K562 (cell line): Measurements from ENCODE around the gene MRTFB. TPM values are rescaled to one million over a fixed set of nuclear protein-coding genes. Genes with fewer than 3 reads are reported as not detected.

Experiments used
- ATAC-seq: fragments of 200-7000 bp; cut with Tn5 transposase; 3 replicates; pipeline ENCODE4 v1.9.1; 2020; ENCODE audit warnings: moderate library complexity
- BruUV-seq: library from RNA; stranded (reverse); fragments of 400-500 nt; replicated peaks from 2 replicates; lab custom pipeline; 2021; lab: Mats Ljungman, UMichigan
- CTCF ChIA-PET: fragments of 300-600 bp; formaldehyde crosslinking; extraction: SDS; loops from one replicate; lab custom pipeline; 2021; ENCODE audit warnings: low intra/inter-chr PET ratio; lab: Yijun Ruan, JAX
- POLR2A ChIA-PET: fragments of 300-600, 350-650 bp; sonication (Branson Sonifier 250); formaldehyde crosslinking; extraction: SDS; loops from one replicate; lab custom pipeline; 2021; ENCODE audit warnings: antibody characterized with exemption, inconsistent platforms; lab: Yijun Ruan, JAX
- DNase-seq, 4 experiments: peaks; one replicate each; pipeline versions ENCODE4 v3.0.0 to v3.0.0-alpha.2; 2011 to 2018; ENCODE audit warnings: low spot score in 3 of 4, mixed read lengths in 3 of 4; ENCODE audit errors: extremely low read depth in 1 of 4
- FAIRE-seq: peaks from 2 replicates; lab custom pipeline; 2011; peaks lifted over from hg19 to GRCh38; lab: Jason Lieb, UNC
- H2AFZ ChIP-seq: 2 replicates; pipeline ENCODE4 v1.6.0; 2011; ENCODE audit warnings: low read depth, low read length, control low read depth, inconsistent platforms
- H3K27ac ChIP-seq: fragments of 200-600 bp; 3 replicates; pipeline ENCODE4 v1.8.0; 2011; ENCODE audit warnings: low read depth, mild to moderate bottlenecking, control low read depth, inconsistent platforms, low read length, moderate library complexity, mixed read lengths; ENCODE audit errors: extremely low read depth
- H3K27me3 ChIP-seq, 2 experiments: fragments of 300-600 bp in 1 of 2; 2 replicates in 1 of 2; 3 replicates in 1 of 2; pipeline versions ENCODE4 v1.6.0 to v1.8.0; 2011; ENCODE audit warnings: inconsistent platforms in 2 of 2, low read length in 2 of 2, mild to moderate bottlenecking in 1 of 2, mixed read lengths in 1 of 2, moderate library complexity in 1 of 2; ENCODE audit not compliant: control insufficient read depth in 2 of 2, insufficient read depth in 2 of 2
- H3K36me3 ChIP-seq: fragments of 300-600 bp; 3 replicates; pipeline ENCODE4 v1.8.0; 2011; ENCODE audit warnings: mild to moderate bottlenecking, low read length, inconsistent platforms; ENCODE audit not compliant: control insufficient read depth, insufficient read depth
- H3K4me1 ChIP-seq, 2 experiments: fragments of 200-600 bp in 1 of 2; replicated peaks in 1 of 2; 2 replicates in 1 of 2; 3 replicates in 1 of 2; pipeline versions ENCODE4 v1.5.1 to v1.8.0; 2011; ENCODE audit warnings: inconsistent platforms in 2 of 2, low read length in 2 of 2, mild to moderate bottlenecking in 1 of 2, mixed read lengths in 1 of 2, moderate library complexity in 1 of 2; ENCODE audit not compliant: control insufficient read depth in 2 of 2, insufficient read depth in 2 of 2
- H3K4me2 ChIP-seq: 2 replicates; pipeline ENCODE4 v1.6.1; 2011; ENCODE audit warnings: low read length, control low read depth, inconsistent platforms, mixed read lengths; ENCODE audit not compliant: insufficient read depth
- H3K4me3 ChIP-seq: fragments of 200-600 bp; sonication (generic), shearing (Covaris generic); 2 replicates; pipeline ENCODE4 v1.5.1; 2016; ENCODE audit warnings: control low read depth, inconsistent platforms
- H3K79me2 ChIP-seq: fragments of 200-600 bp; 3 replicates; pipeline ENCODE4 v1.8.0; 2011; ENCODE audit warnings: low read length, inconsistent platforms; ENCODE audit not compliant: control insufficient read depth, insufficient read depth
- H3K9ac ChIP-seq, 2 experiments: 2 replicates each; pipeline versions ENCODE4 v1.6.0 to v1.6.1; 2011; ENCODE audit warnings: low read depth in 2 of 2, low read length in 2 of 2, control low read depth in 1 of 2, inconsistent platforms in 1 of 2, mild to moderate bottlenecking in 1 of 2, mixed read lengths in 1 of 2; ENCODE audit not compliant: insufficient read depth in 1 of 2
- H3K9me1 ChIP-seq: one replicate; pipeline ENCODE4 v1.6.0; 2011; ENCODE audit warnings: inconsistent platforms, mild to moderate bottlenecking, low read length, moderate library complexity; ENCODE audit not compliant: control insufficient read depth, insufficient read depth
- H3K9me3 ChIP-seq: replicated peaks from 2 replicates; pipeline ENCODE4 v1.5.1; 2011; ENCODE audit warnings: low read depth, low read length, inconsistent platforms; ENCODE audit not compliant: control insufficient read depth, insufficient read depth
- H4K20me1 ChIP-seq: replicated peaks from 2 replicates; pipeline ENCODE4 v1.6.1; 2011; ENCODE audit warnings: low read length, inconsistent platforms, mixed read lengths; ENCODE audit not compliant: control insufficient read depth, insufficient read depth
- CC2D1A ChIP-seq: fragments of 450-650 bp; IDR thresholded peaks from 2 replicates; pipeline ENCODE4 v1.6.1; 2017; ENCODE audit warnings: mild to moderate bottlenecking
- GABPA ChIP-seq: fragments of 200-800 bp; sonication (Bioruptor generic); conservative IDR thresholded peaks from 2 replicates; pipeline ENCODE4 v1.6.1; 2016; ENCODE audit warnings: low read depth, missing genetic modification characterization, missing compliant biosample characterization
- HNRNPL ChIP-seq: fragments of 200-400 bp; formaldehyde crosslinking; IDR thresholded peaks from 2 replicates; pipeline ENCODE4 v1.6.1; 2017; ENCODE audit warnings: low read depth, mild to moderate bottlenecking, low read length
- KDM2B ChIP-seq: fragments of 250-450 bp; sonication (Bioruptor Pico); IDR thresholded peaks from 2 replicates; pipeline ENCODE4 v1.8.0; 2021; ENCODE audit warnings: mild to moderate bottlenecking, moderate library complexity
- MIER1 ChIP-seq: fragments of 450-650 bp; IDR thresholded peaks from 2 replicates; pipeline ENCODE4 v1.6.1; 2016; ENCODE audit warnings: antibody characterized with exemption, mild to moderate bottlenecking, low read depth
- PRMT5 ChIP-seq: sonication (generic); formaldehyde crosslinking; IDR thresholded peaks from 2 replicates; pipeline ENCODE4 v1.5.0; 2020; ENCODE audit warnings: missing genetic modification reagents
- RFX7 ChIP-seq: fragments of 250-450 bp; sonication (Bioruptor Pico); IDR thresholded peaks from 2 replicates; pipeline ENCODE4 v1.5.1; 2021; ENCODE audit warnings: mild to moderate bottlenecking
- SIX5 ChIP-seq, 2 experiments: IDR thresholded peaks; 2 replicates each; pipeline ENCODE4 v1.6.1; 2011; ENCODE audit warnings: low read length in 2 of 2, borderline replicate concordance in 1 of 2, low read depth in 1 of 2, mild to moderate bottlenecking in 1 of 2, moderate library complexity in 1 of 2; ENCODE audit not compliant: insufficient read depth in 1 of 2
- SMAD3 ChIP-seq: fragments of 450-650 bp; formaldehyde crosslinking; conservative IDR thresholded peaks from 2 replicates; pipeline ENCODE4 v1.4.0; 2020; ENCODE audit warnings: mild to moderate bottlenecking
- SNRNP70 ChIP-seq: fragments of 200-400 bp; formaldehyde crosslinking; optimal IDR thresholded peaks from 2 replicates; pipeline ENCODE3; 2017; ENCODE audit warnings: low read depth, low read length
- TSC22D4 ChIP-seq: fragments of 450-650 bp; IDR thresholded peaks from 2 replicates; pipeline ENCODE4 v1.6.1; 2016; ENCODE audit warnings: missing genetic modification characterization, missing biosample characterization, control low read depth
- ZFP91 ChIP-seq: sonication (generic); formaldehyde crosslinking; IDR thresholded peaks from 2 replicates; pipeline ENCODE4 v1.8.0; 2022; ENCODE audit warnings: mild to moderate bottlenecking, missing genetic modification reagents
- ZNF277 ChIP-seq: fragments of 250-450 bp; sonication (Bioruptor Pico); IDR thresholded peaks from 2 replicates; pipeline ENCODE4 v1.8.0; 2022; ENCODE audit warnings: inconsistent platforms, mild to moderate bottlenecking, moderate library complexity, borderline replicate concordance
- ZNF507 ChIP-seq: conservative IDR thresholded peaks from 2 replicates; pipeline ENCODE4 v1.6.1; 2017; ENCODE audit warnings: missing genetic modification characterization, missing compliant biosample characterization
- ZNF778 ChIP-seq: fragments of 450-650 bp; formaldehyde crosslinking; IDR thresholded peaks from 2 replicates; pipeline ENCODE4 v1.4.0; 2020; ENCODE audit warnings: mild to moderate bottlenecking, moderate library complexity
- WGBS: fragments of 100-300 bp; shearing (Covaris generic); methylation state at CpG from one replicate; pipeline ENCODE4 v1.1.6; 2016; ENCODE audit warnings: low coverage, mixed read lengths; ENCODE audit not compliant: insufficient coverage; ENCODE audit errors: missing lambda C conversion rate; 5-methylcytosine and 5-hydroxymethylcytosine counted together
- in situ Hi-C: fragments of 300-500 bp; cut with MboI; formaldehyde crosslinking; loops from 4 replicates; pipeline ENCODE4 v1.15.0; 2018; ENCODE audit warnings: inconsistent platforms, mixed read lengths
- intact Hi-C: fragments of 100-400 bp; cut with micrococcal nuclease; formaldehyde crosslinking; loops from 2 replicates; pipeline ENCODE4 v1.14.2; 2022
- polyA plus RNA-seq, 8 experiments: library from polyadenylated mRNA; depleted of rRNA in 4 of 8; stranded (reverse) in 5 of 8; unstranded in 3 of 8; fragments of >200 nt; fragmentation: Nextera tagmentation in 2 of 8; fragmentation: Illumina TruSeq in 1 of 8; extraction: Ambion mirVana in 2 of 8; extraction: Trizol in 1 of 8; gene quantifications; 2 replicates each; pipeline versions ENCODE4 v1.2.1 to v1.2.3, GENCODE V29; 2011 to 2014; ENCODE audit warnings: inconsistent platforms in 1 of 8, missing spikeins in 1 of 8
- total RNA-seq, 7 experiments: library from RNA; depleted of rRNA in 6 of 7; stranded (reverse); fragments of >200 nt in 6 of 7; fragmentation: Illumina TruSeq in 2 of 7; extraction: Trizol in 2 of 7; gene quantifications; 2 replicates each; pipeline versions ENCODE4 v1.2.1 to v1.2.3, GENCODE V29; 2011 to 2021; ENCODE audit warnings: low replicate concordance in 1 of 7
- TF ChIP-seq, protein P1 (sequence below): fragments of 250-450 bp; sonication (Bioruptor Pico); IDR thresholded peaks from 2 replicates; pipeline ENCODE4 v1.4.0; 2020; ENCODE audit warnings: mild to moderate bottlenecking, moderate library complexity, borderline replicate concordance

The MRTFB gene
- total and polyA plus RNA-seq, 9 of the 15 experiments (the other 6 are each of a cell fraction or from before 2014, with no cell fraction given) = 2.2 to 12.7 (median 7.0) TPM

GRCh38 chr16:14280541-14280940, 209.4 kb downstream of the MRTFB start:
- ChIA-PET CTCF (no interaction called here), POLR2A (no interaction called here)
- no TSS peak for BruUV-seq
- Histone ChIP-seq H3K4me1 (peaks cover 0 to 3% of the 10 kb centered on the region in 2 experiments; a peak in 3 of 5 replicates), H2AFZ (no peak overlapping the region), H3K79me2 (no peaks in the 10 kb centered on the region), H3K9me1 (no peaks in the 10 kb centered on the region), H3K27me3 (no peaks in the 10 kb centered on the region), H3K27ac (no peak overlapping the region), H4K20me1 (no peaks in the 10 kb centered on the region), H3K4me2 (no peak overlapping the region), H3K36me3 (no peaks in the 10 kb centered on the region), H3K4me3 (no peak overlapping the region), H3K9ac (no peak overlapping the region), H3K9me3 (peaks cover 4% of the 10 kb centered on the region; the same call in 1 of the 2 replicates)
- in situ Hi-C loops = no loop called here
- TF ChIP-seq GABPA (tag) (no peak), PRMT5 (CRISPR knock-in tag) (no peak), SMAD3 (CRISPR knock-in tag) (no peak), SIX5 (IDR thresholded peaks at IDR 0.05; ENCODE audit: borderline replicate concordance in 1 of 2, insufficient read depth in 1 of 2, low read depth in 1 of 2, low read length in 2 of 2) (no peak), SNRNP70 (no peak), KDM2B (CRISPR knock-in tag) (no peak), ZFP91 (CRISPR knock-in tag) (no peak), ZNF778 (no peak), TSC22D4 (tag) (no peak), MIER1 (no peak), ZNF507 (no peak), HNRNPL (no peak), CC2D1A (no peak), RFX7 (CRISPR knock-in tag) (no peak), ZNF277 (CRISPR knock-in tag) (no peak)
- TF ChIP-seq, protein P1, sequence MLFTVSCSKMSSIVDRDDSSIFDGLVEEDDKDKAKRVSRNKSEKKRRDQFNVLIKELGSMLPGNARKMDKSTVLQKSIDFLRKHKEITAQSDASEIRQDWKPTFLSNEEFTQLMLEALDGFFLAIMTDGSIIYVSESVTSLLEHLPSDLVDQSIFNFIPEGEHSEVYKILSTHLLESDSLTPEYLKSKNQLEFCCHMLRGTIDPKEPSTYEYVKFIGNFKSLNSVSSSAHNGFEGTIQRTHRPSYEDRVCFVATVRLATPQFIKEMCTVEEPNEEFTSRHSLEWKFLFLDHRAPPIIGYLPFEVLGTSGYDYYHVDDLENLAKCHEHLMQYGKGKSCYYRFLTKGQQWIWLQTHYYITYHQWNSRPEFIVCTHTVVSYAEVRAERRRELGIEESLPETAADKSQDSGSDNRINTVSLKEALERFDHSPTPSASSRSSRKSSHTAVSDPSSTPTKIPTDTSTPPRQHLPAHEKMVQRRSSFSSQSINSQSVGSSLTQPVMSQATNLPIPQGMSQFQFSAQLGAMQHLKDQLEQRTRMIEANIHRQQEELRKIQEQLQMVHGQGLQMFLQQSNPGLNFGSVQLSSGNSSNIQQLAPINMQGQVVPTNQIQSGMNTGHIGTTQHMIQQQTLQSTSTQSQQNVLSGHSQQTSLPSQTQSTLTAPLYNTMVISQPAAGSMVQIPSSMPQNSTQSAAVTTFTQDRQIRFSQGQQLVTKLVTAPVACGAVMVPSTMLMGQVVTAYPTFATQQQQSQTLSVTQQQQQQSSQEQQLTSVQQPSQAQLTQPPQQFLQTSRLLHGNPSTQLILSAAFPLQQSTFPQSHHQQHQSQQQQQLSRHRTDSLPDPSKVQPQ = no peak
- DNase-seq (no peak), ATAC-seq (no peak), FAIRE-seq (no peak)
- intact Hi-C loops = no loop called here
- 96% methylated on average over 2 of the region's 2 CpGs for WGBS
